ENCODE measurements around the gene LMNTD2.
"Not testable (repeated sequence)": the region's sequence is repeated elsewhere in the genome, so short reads cannot be mapped to it uniquely, and the experiment has no call there.

LMNTD2 gene

GRCh38 chr11:575313-575995 is 14.9 kb upstream of the LMNTD2 start:
- H3K27me3 ChIP-seq (replicated peaks; ENCODE audit: control insufficient read depth, insufficient read depth, low read length), result no peaks in the 10 kb centered on the region
- H3K4me1 ChIP-seq (ENCODE audit: control insufficient read depth, insufficient read depth, low read length), result peaks cover 36% of the 10 kb centered on the region
- peak overlapping the region; percentile 83 for H3K4me3 ChIP-seq (ENCODE audit: low read length)
- peak overlapping the region; percentile 71 for H3K9ac ChIP-seq (ENCODE audit: low read length)
- no peaks in the 10 kb centered on the region for H3K36me3 ChIP-seq (ENCODE audit: control insufficient read depth, insufficient read depth, low read length, severe bottlenecking)
- DNase-seq (ENCODE audit: low read depth), result no peak
- H3K9me3 ChIP-seq (ENCODE audit: control insufficient read depth, low read length), result no peaks in the 10 kb centered on the region

- Histone ChIP-seq H3K36me3 (ENCODE audit: control insufficient read depth, insufficient read depth, low read length, severe bottlenecking) (no peaks in the 10 kb centered on the region), H3K9ac (ENCODE audit: low read length) (peak overlapping the region; percentile 71), H3K4me3 (ENCODE audit: low read length) (peak overlapping the region; percentile 83), H3K27me3 (replicated peaks; ENCODE audit: control insufficient read depth, insufficient read depth, low read length) (no peaks in the 10 kb centered on the region), H3K4me1 (ENCODE audit: control insufficient read depth, insufficient read depth, low read length) (peaks cover 30% of the 10 kb centered on the region), H3K9me3 (ENCODE audit: control insufficient read depth, low read length) (no peaks in the 10 kb centered on the region)
- DNase-seq (ENCODE audit: low read depth), result peak; percentile 42
Measured at GRCh38 chr11:574632-575312, 14.2 kb upstream of the LMNTD2 start.

GRCh38 chr11:574031-574570 is 13.6 kb upstream of the LMNTD2 start:
- DNase-seq (ENCODE audit: low read depth); H3K4me3 ChIP-seq (ENCODE audit: low read length); H3K9me3 ChIP-seq (ENCODE audit: control insufficient read depth, low read length); H3K36me3 ChIP-seq (ENCODE audit: control insufficient read depth, insufficient read depth, low read length, severe bottlenecking); H3K9ac ChIP-seq (ENCODE audit: low read length); H3K27me3 ChIP-seq (replicated peaks; ENCODE audit: control insufficient read depth, insufficient read depth, low read length): not testable (repeated sequence)
- peaks cover 29% of the 10 kb centered on the region for H3K4me1 ChIP-seq (ENCODE audit: control insufficient read depth, insufficient read depth, low read length)

GRCh38 chr11:573146-573759 is 12.7 kb upstream of the LMNTD2 start:
- no peak for DNase-seq (ENCODE audit: low read depth)
- no peaks in the 10 kb centered on the region for H3K36me3 ChIP-seq (ENCODE audit: control insufficient read depth, insufficient read depth, low read length, severe bottlenecking)
- no peaks in the 10 kb centered on the region for H3K27me3 ChIP-seq (replicated peaks; ENCODE audit: control insufficient read depth, insufficient read depth, low read length)
- H3K4me3 ChIP-seq (ENCODE audit: low read length), result no peak overlapping the region
- no peak overlapping the region for H3K9ac ChIP-seq (ENCODE audit: low read length)
- no peaks in the 10 kb centered on the region for H3K9me3 ChIP-seq (ENCODE audit: control insufficient read depth, low read length)
- peaks cover 25% of the 10 kb centered on the region for H3K4me1 ChIP-seq (ENCODE audit: control insufficient read depth, insufficient read depth, low read length)

GRCh38 chr11:571802-572185 is 11.3 kb upstream of the LMNTD2 start:
- peaks cover 17% of the 10 kb centered on the region for H3K4me1 ChIP-seq (ENCODE audit: control insufficient read depth, insufficient read depth, low read length)
- no peaks in the 10 kb centered on the region for H3K36me3 ChIP-seq (ENCODE audit: control insufficient read depth, insufficient read depth, low read length, severe bottlenecking)
- no peaks in the 10 kb centered on the region for H3K27me3 ChIP-seq (replicated peaks; ENCODE audit: control insufficient read depth, insufficient read depth, low read length)
- DNase-seq (ENCODE audit: low read depth), result no peak
- H3K9me3 ChIP-seq (ENCODE audit: control insufficient read depth, low read length), result no peaks in the 10 kb centered on the region
- H3K9ac ChIP-seq (ENCODE audit: low read length), result no peak overlapping the region
- no peak overlapping the region for H3K4me3 ChIP-seq (ENCODE audit: low read length)

- H3K27me3 ChIP-seq (replicated peaks; ENCODE audit: control insufficient read depth, insufficient read depth, low read length), result no peaks in the 10 kb centered on the region
- DNase-seq (ENCODE audit: low read depth), result no peak
- H3K9me3 ChIP-seq (ENCODE audit: control insufficient read depth, low read length), result no peaks in the 10 kb centered on the region
- peak overlapping the region; percentile 80 for H3K4me3 ChIP-seq (ENCODE audit: low read length)
- H3K36me3 ChIP-seq (ENCODE audit: control insufficient read depth, insufficient read depth, low read length, severe bottlenecking), result no peaks in the 10 kb centered on the region
- peak overlapping the region; percentile 87 for H3K9ac ChIP-seq (ENCODE audit: low read length)
- peaks cover 10% of the 10 kb centered on the region for H3K4me1 ChIP-seq (ENCODE audit: control insufficient read depth, insufficient read depth, low read length)
Measured at GRCh38 chr11:569158-569885, 8.8 kb upstream of the LMNTD2 start.

GRCh38 chr11:568306-569157 is 8.0 kb upstream of the LMNTD2 start:
- Histone ChIP-seq H3K9ac (ENCODE audit: low read length) (peak overlapping the region; percentile 87), H3K9me3 (ENCODE audit: control insufficient read depth, low read length) (no peaks in the 10 kb centered on the region), H3K4me1 (ENCODE audit: control insufficient read depth, insufficient read depth, low read length) (peaks cover 7% of the 10 kb centered on the region), H3K36me3 (ENCODE audit: control insufficient read depth, insufficient read depth, low read length, severe bottlenecking) (no peaks in the 10 kb centered on the region), H3K27me3 (replicated peaks; ENCODE audit: control insufficient read depth, insufficient read depth, low read length) (no peaks in the 10 kb centered on the region), H3K4me3 (ENCODE audit: low read length) (peak overlapping the region; percentile 80)
- peak; percentile 98 for DNase-seq (ENCODE audit: low read depth)

- Histone ChIP-seq H3K36me3 (ENCODE audit: control insufficient read depth, insufficient read depth, low read length, severe bottlenecking) (no peaks in the 10 kb centered on the region), H3K27me3 (replicated peaks; ENCODE audit: control insufficient read depth, insufficient read depth, low read length) (no peaks in the 10 kb centered on the region), H3K9me3 (ENCODE audit: control insufficient read depth, low read length) (no peaks in the 10 kb centered on the region), H3K4me1 (ENCODE audit: control insufficient read depth, insufficient read depth, low read length) (peaks cover 7% of the 10 kb centered on the region), H3K4me3 (ENCODE audit: low read length) (peak overlapping the region; percentile 80), H3K9ac (ENCODE audit: low read length) (peak overlapping the region; percentile 80)
- peak; percentile 13 for DNase-seq (ENCODE audit: low read depth)
Measured at GRCh38 chr11:567629-568292, 7.2 kb upstream of the LMNTD2 start.

GRCh38 chr11:567011-567628 is 6.6 kb upstream of the LMNTD2 start:
- no peaks in the 10 kb centered on the region for H3K27me3 ChIP-seq (replicated peaks; ENCODE audit: control insufficient read depth, insufficient read depth, low read length)
- no peak for DNase-seq (ENCODE audit: low read depth)
- peak overlapping the region; percentile 80 for H3K4me3 ChIP-seq (ENCODE audit: low read length)

More at GRCh38 chr11:567011-567628, 6.6 kb upstream of the LMNTD2 start:
- Histone ChIP-seq H3K36me3 (ENCODE audit: control insufficient read depth, insufficient read depth, low read length, severe bottlenecking) (no peaks in the 10 kb centered on the region), H3K9me3 (ENCODE audit: control insufficient read depth, low read length) (no peaks in the 10 kb centered on the region), H3K9ac (ENCODE audit: low read length) (peak overlapping the region; percentile 80), H3K4me1 (ENCODE audit: control insufficient read depth, insufficient read depth, low read length) (peaks cover 7% of the 10 kb centered on the region)

Data from adipocyte (in vitro differentiated cells).